Suprapubic skin (tissue), 4 donors: ENCODE data around the gene ZNF44. TPM values are rescaled to one million over a fixed set of nuclear protein-coding genes. Genes with fewer than 3 reads are reported as not detected.

ENCODE experiments used
- total RNA-seq, 4 donors: library from RNA; depleted of rRNA; stranded (reverse); fragments of >200 nt; gene quantifications; one replicate each; pipeline ENCODE4 v1.1.0, GENCODE V29; 2016

Gene ZNF44
- total RNA-seq, 4 donors from 2014 or later, result 7.2 to 24.2 (median 11.7) TPM

Other genes starting within 250 kb of the ZNF44 start
- gene ZNF878, start 241.9 kb downstream of the ZNF44 start, total RNA-seq, result 1 to 10 TPM in 2 of 4 donors, under 1 TPM in 1, not detected in 1; 0.34 to 1.3 (median 1.1) TPM
- gene ZNF844, start 230.2 kb downstream of the ZNF44 start, total RNA-seq, result 10 to 100 TPM; 11.5 to 18.1 (median 12.3) TPM
- 1 to 10 TPM; 2.1 to 8.8 (median 3.9) TPM for gene ZNF20, start 154.5 kb downstream of the ZNF44 start, total RNA-seq
- gene ZNF625, start 138.1 kb downstream of the ZNF44 start, total RNA-seq, result 1 to 10 TPM; 2.4 to 5.1 (median 4.3) TPM
- gene ZNF136, start 131.8 kb downstream of the ZNF44 start, total RNA-seq, result 10 to 100 TPM in 1 of 4 donors, 1 to 10 TPM in 3; 7.3 to 10.8 (median 8.4) TPM
- gene ZNF563, start 38.8 kb upstream of the ZNF44 start, total RNA-seq, result 1 to 10 TPM; 2.6 to 8.3 (median 5.8) TPM
- 1 to 10 TPM in 3 of 4 donors, under 1 TPM in 1; 0.60 to 4.6 (median 3.1) TPM for gene ZNF442, start 70.8 kb upstream of the ZNF44 start, total RNA-seq
- gene ZNF799, start 106.4 kb upstream of the ZNF44 start, total RNA-seq, result 1 to 10 TPM; 1.4 to 8.9 (median 4.5) TPM
- 1 to 10 TPM; 2.9 to 7.6 (median 5.0) TPM for gene ZNF443, start 146.1 kb upstream of the ZNF44 start, total RNA-seq
- 1 to 10 TPM; 1.1 to 4.1 (median 1.7) TPM for gene ZNF709, start 189.9 kb upstream of the ZNF44 start, total RNA-seq